Testis (tissue), 3 donors: ENCODE data around the gene MED27. TPM values are rescaled to one million over a fixed set of nuclear protein-coding genes. Genes with fewer than 3 reads are reported as not detected.
"Not testable (repeated sequence)": the region's sequence is repeated elsewhere in the genome, so short reads cannot be mapped to it uniquely, and the experiment has no call there.

Source experiments
- DNase-seq: peaks from one replicate; pipeline ENCODE4 v3.0.0-alpha.2; 2019
- H3K27ac ChIP-seq, 2 donors: fragments of 200-600 bp; sonication (generic); one replicate each; pipeline ENCODE4 v1.5.1; 2019
- H3K27me3 ChIP-seq: fragments of 200-600 bp; sonication (generic); one replicate; pipeline ENCODE4 v1.5.1; 2019
- H3K36me3 ChIP-seq: fragments of 200-600 bp; sonication (generic); one replicate; pipeline ENCODE4 v1.5.1; 2017; ENCODE audit warnings: low read depth; ENCODE audit errors: missing control alignments
- H3K4me1 ChIP-seq: fragments of 200-600 bp; sonication (generic); one replicate; pipeline ENCODE4 v1.5.1; 2019
- H3K4me3 ChIP-seq, 2 donors: fragments of 200-600 bp; sonication (generic); one replicate each; pipeline ENCODE4 v1.5.1; 2017 to 2019
- H3K9me3 ChIP-seq: fragments of 200-600 bp; sonication (generic); one replicate; pipeline ENCODE4 v1.5.1; 2017
- POLR2A ChIP-seq: fragments of 450-650 bp; IDR thresholded peaks from one replicate; pipeline ENCODE4 v1.6.1; 2017; ENCODE audit warnings: antibody characterized with exemption, mild to moderate bottlenecking, moderate library complexity
- WGBS, 2 donors: methylation state at CpG; one replicate each; pipeline ENCODE4 v1.1.5; 2018; 5-methylcytosine and 5-hydroxymethylcytosine counted together
- intact Hi-C: fragments of 100-400 bp; cut with DNase I; formaldehyde crosslinking; loops from one replicate; pipeline ENCODE4 v1.15.1; 2023; ENCODE audit warnings: low total_unique reads
- polyA plus RNA-seq: library from polyadenylated mRNA; stranded (reverse); fragments of 350-450 nt; fragmentation: Illumina TruSeq; extraction: RNeasy Lipid Tissue Mini Kit (QIAGEN cat#74804); gene quantifications from one replicate; pipeline ENCODE4 v1.2.3, GENCODE V29; 2014; ENCODE audit warnings: low read depth, low replicate concordance; ENCODE audit not compliant: insufficient read depth
- total RNA-seq, 2 donors: library from RNA; depleted of rRNA; stranded (reverse); fragments of >200 nt; gene quantifications; one replicate each; pipeline ENCODE4 v1.2.3, GENCODE V29; 2016
- TF ChIP-seq, protein P1 (sequence below), 3 experiments: fragments of 450-650 bp in 2 of 3; fragments of 200-600 bp in 1 of 3; sonication (generic) in 1 of 3; IDR thresholded peaks; one replicate each; pipeline ENCODE4 v1.5.1; 2016 to 2019; ENCODE audit warnings: antibody characterized with exemption in 3 of 3, mild to moderate bottlenecking in 2 of 3, moderate library complexity in 1 of 3

Gene MED27
- total and polyA plus RNA-seq, 3 donors from 2014 or later: 30.7 to 45.0 (median 33.7) TPM

DNA sequence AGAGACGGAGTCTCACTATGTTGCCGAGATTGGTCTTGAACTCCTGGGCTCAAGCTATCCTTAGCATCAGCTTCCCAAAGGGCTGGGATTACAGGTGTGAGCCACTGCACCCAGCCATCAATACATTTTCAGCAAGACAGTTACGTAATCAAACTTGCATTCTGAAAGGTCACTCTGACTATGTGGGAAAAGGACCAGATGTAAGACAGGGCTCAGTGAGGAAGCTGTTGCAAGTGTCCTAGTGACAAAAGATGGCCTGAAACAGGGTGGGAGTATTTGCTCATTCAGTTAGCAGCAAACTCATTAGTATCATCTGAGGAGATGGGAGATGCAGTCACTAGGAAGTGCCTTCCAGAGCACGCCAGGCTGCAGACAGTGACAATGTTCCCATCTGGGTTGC, 16.9 kb downstream of the MED27 start:
- intact Hi-C loops: no loop called here
- Histone ChIP-seq H3K36me3 (no peaks in the 10 kb centered on the region), H3K9me3 (no peaks in the 10 kb centered on the region), H3K4me1 (peaks cover 8% of the 10 kb centered on the region), H3K27me3 (no peaks in the 10 kb centered on the region), H3K4me3 (no peak overlapping the region), H3K27ac (no peak overlapping the region)
- TF ChIP-seq, protein P1, sequence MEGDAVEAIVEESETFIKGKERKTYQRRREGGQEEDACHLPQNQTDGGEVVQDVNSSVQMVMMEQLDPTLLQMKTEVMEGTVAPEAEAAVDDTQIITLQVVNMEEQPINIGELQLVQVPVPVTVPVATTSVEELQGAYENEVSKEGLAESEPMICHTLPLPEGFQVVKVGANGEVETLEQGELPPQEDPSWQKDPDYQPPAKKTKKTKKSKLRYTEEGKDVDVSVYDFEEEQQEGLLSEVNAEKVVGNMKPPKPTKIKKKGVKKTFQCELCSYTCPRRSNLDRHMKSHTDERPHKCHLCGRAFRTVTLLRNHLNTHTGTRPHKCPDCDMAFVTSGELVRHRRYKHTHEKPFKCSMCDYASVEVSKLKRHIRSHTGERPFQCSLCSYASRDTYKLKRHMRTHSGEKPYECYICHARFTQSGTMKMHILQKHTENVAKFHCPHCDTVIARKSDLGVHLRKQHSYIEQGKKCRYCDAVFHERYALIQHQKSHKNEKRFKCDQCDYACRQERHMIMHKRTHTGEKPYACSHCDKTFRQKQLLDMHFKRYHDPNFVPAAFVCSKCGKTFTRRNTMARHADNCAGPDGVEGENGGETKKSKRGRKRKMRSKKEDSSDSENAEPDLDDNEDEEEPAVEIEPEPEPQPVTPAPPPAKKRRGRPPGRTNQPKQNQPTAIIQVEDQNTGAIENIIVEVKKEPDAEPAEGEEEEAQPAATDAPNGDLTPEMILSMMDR (IDR thresholded peaks at IDR 0.05): no peak
- TF ChIP-seq POLR2A: no peak
- no peak for DNase-seq
- 95 to 99% methylated on average over 4 of the region's 4 CpGs for WGBS, 2 donors

DNA sequence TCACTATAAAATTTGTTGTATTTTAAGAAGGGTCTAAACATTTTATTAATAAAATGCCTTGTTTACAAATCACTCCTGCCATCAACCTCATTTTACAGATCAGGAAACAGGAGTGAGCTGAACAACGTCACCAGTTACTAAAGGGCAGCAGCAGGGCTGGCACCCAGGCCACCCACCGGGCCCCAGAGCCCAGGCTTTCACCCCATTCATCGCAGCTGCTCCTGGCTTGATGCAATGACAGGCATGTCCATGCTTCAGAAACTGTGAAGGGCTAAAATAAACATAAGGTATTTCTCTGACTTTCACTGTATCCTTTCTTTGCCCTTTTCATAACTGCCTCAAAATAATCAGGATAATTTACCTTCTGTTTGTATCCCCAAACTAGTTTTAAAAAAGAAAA, 18.1 kb downstream of the MED27 start:
- no peak for TF ChIP-seq POLR2A
- TF ChIP-seq, protein P1 (IDR thresholded peaks at IDR 0.05): no peak
- WGBS, 2 donors: 91 to 92% methylated on average over 3 of the region's 3 CpGs
- intact Hi-C loops: no loop called here
- Histone ChIP-seq H3K9me3 (no peaks in the 10 kb centered on the region), H3K4me1 (peaks cover 8% of the 10 kb centered on the region), H3K4me3 (no peak overlapping the region), H3K36me3 (no peaks in the 10 kb centered on the region), H3K27ac (no peak overlapping the region), H3K27me3 (no peaks in the 10 kb centered on the region)
- no peak for DNase-seq

DNA sequence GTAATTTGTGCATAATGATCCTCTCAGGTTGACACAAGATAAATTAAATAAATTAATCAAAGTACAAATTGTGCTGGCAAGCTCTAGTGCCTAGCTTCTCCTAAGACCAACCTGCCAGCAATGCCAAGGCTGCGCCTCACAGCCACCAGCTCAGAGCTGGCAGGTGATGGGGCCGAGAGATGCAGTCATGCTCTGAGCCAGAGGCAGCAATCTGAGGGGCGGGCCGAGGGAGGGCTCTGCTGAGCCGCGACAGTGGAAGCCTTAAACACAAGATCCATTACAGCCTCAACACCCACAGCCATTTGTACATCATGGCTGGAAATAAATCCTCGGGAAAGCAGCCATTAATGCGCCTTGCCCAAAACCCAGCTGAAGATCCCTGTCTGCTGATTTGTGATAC, 20.3 kb downstream of the MED27 start:
- DNase-seq: no peak
- intact Hi-C loops: no loop called here
- no peaks in the 10 kb centered on the region for H3K27me3 ChIP-seq
- H3K36me3 ChIP-seq: no peaks in the 10 kb centered on the region
- H3K27ac ChIP-seq: no peak overlapping the region
- H3K4me1 ChIP-seq: no peaks in the 10 kb centered on the region
- no peak for TF ChIP-seq POLR2A
- WGBS, 2 donors: 90 to 95% methylated on average over 8 of the region's 8 CpGs
- no peaks in the 10 kb centered on the region for H3K9me3 ChIP-seq
- no peak overlapping the region for H3K4me3 ChIP-seq

DNA sequence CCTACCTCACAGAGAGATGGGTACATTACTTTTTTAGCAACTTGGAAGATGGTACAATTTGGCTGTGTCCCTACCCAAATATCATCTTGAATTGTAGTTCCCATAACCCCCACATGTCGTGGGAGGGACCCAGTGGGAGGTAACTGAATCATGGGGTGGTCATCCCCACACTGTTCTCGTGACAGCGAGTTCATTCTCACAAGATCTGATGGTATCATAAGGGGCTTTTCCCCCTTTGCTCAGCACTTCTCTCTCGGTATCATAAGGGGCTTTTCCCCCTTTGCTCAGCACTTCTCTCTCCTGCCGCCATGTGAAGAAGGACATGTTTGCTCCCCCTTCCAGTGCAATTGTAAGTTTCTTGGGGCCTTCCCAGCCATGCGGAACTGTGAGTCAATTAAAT, 21.4 kb downstream of the MED27 start:
- WGBS, 2 donors: 83 to 85% methylated on average over 6 of the region's 6 CpGs

DNA sequence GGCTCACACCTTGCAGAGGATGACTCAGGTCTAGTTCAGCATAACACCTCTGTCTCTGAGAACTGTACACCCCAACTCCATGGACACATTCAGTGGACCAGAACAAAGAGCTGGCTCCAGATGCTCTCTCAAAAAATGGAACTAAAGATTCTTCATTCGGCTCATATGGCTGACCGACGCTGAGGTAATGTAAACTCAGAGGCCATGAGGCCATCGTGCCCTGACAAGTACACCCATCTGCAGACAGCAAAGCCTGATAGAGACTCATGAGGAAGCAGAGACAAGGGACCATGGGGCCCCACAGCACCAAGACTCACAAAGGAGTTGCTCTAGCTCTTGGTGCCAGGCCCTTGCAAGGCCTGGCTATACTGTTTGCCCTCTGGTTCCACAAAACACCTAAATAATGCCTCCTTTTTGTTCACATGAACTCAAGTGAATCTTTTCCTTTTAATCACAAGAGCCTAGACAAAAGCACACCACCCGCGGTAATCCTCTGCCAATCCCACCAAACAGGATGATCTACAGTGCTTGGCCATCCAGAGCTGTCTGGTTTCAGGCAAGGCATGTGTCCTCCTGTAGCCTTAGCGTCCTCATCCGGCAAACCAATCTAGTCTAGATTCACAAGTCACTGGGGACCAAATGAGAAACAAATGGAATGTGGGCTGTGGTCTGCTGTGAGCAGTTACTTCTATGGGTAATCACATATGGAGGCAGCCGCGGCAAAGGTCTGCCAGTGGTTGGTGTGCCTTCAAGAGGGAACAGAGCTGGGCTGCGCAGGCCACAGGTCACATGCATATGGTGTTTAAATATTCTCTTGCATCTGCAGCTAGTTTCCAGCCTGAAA, 22.7 kb downstream of the MED27 start:
- Histone ChIP-seq H3K27me3 (no peaks in the 10 kb centered on the region), H3K27ac (no peak overlapping the region), H3K9me3 (no peaks in the 10 kb centered on the region), H3K36me3 (no peaks in the 10 kb centered on the region), H3K4me3 (no peak overlapping the region), H3K4me1 (no peaks in the 10 kb centered on the region)
- TF ChIP-seq, protein P1 (IDR thresholded peaks at IDR 0.05): no peak
- no peak for TF ChIP-seq POLR2A
- DNase-seq: no peak
- WGBS, 2 donors: 93 to 95% methylated on average over 11 of the region's 11 CpGs
- intact Hi-C loops: no loop called here

More for the DNA sequence above, 21.4 kb downstream of the MED27 start:
- intact Hi-C loops, H3K9me3 ChIP-seq, H3K4me1 ChIP-seq, DNase-seq, H3K36me3 ChIP-seq, H3K27ac ChIP-seq, H3K27me3 ChIP-seq, H3K4me3 ChIP-seq: not testable (repeated sequence)

DNA sequence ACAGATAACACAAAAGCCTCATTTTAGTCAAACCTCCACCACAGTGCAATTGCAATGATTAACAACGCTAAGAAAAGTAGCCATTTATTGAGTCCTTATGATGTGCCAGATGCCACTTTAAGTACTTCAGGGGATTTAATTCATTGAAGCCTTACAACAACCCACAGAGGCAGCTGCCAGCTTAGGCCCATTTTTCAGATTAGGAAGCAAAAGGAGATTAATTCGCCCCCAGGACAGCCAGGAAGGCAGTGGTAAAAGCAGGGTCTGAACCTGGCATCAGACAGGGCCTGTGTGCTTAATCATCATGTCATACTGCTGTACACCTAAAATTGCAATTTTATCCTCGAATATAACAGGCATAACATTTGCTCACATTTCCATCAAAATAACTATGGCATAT, 23.9 kb downstream of the MED27 start:
- WGBS, 2 donors: 85 to 88% methylated on average over 3 of the region's 3 CpGs
- TF ChIP-seq, protein P1 (IDR thresholded peaks at IDR 0.05): no peak
- no peak for TF ChIP-seq POLR2A
- intact Hi-C loops: no loop called here
- Histone ChIP-seq H3K4me3 (no peak overlapping the region), H3K27ac (no peak overlapping the region), H3K36me3 (no peaks in the 10 kb centered on the region), H3K27me3 (no peaks in the 10 kb centered on the region), H3K4me1 (no peaks in the 10 kb centered on the region), H3K9me3 (no peaks in the 10 kb centered on the region)
- DNase-seq: no peak
